ENCODE results near the gene DNAL4. TPM values are rescaled to one million over a fixed set of nuclear protein-coding genes. Genes with fewer than 3 reads are reported as not detected.

Gene DNAL4
- total and polyA plus RNA-seq, 10 of the 15 experiments (the other 5 are each of a cell fraction or from before 2014, with no cell fraction given): 0.35 to 8.5 (median 6.3) TPM; not detected in 1

GRCh38 chr22:38761202-38762162 lies 32.5 kb downstream of the DNAL4 start:
- WGBS (ENCODE audit: insufficient coverage, insufficient replicate concordance, low lambda C conversion rate, missing lambda C conversion rate): 41% methylated on average over 20 of the region's 20 CpGs
- Histone ChIP-seq H3K9ac (ENCODE audit: control insufficient read depth, insufficient read depth, low read length) (no peak overlapping the region), H3K9me3 (replicated peaks; ENCODE audit: control insufficient read depth, insufficient read depth, low read length) (no peaks in the 10 kb centered on the region), H3K79me2 (ENCODE audit: control insufficient read depth, insufficient read depth, low read length) (peaks cover 7% of the 10 kb centered on the region), H4K20me1 (ENCODE audit: control insufficient read depth, insufficient read depth) (no peaks in the 10 kb centered on the region), H3K27ac (ENCODE audit: control insufficient read depth, insufficient read depth) (no peak overlapping the region), H2AFZ (ENCODE audit: control insufficient read depth, low read depth, low read length) (no peak overlapping the region), H3K36me3 (ENCODE audit: control insufficient read depth in 2 of 2, insufficient read depth in 2 of 2, low read length in 1 of 2) (no peaks in the 10 kb centered on the region), H3K4me1 (ENCODE audit: control insufficient read depth, insufficient read depth, low read length) (peaks cover 25% of the 10 kb centered on the region), H3K4me2 (ENCODE audit: control insufficient read depth, insufficient read depth) (no peak overlapping the region), H3K27me3 (replicated peaks in 1 of 2; ENCODE audit: control insufficient read depth in 2 of 2, insufficient read depth in 2 of 2, low read length in 1 of 2) (no peaks in the 10 kb centered on the region; a peak in 1 of 4 replicates), H3K4me3 (no peak overlapping the region)
- RAD21 ChIA-PET (ENCODE audit: unreplicated experiment): no interaction called here
- CTCF ChIA-PET: interaction anchor here (2.2 kb wide), 1 partner anchor 29 kb away, joined by 6 read pairs; no protein-coding TSS in a partner anchor
- TF ChIP-seq POU2F2 (IDR thresholded peaks at IDR 0.05; ENCODE audit: borderline replicate concordance, low read depth, low read length): no peak; the same call in 2 of the 3 replicates
- peak; percentile 57 for TF ChIP-seq PBX3 (IDR thresholded peaks at IDR 0.05; ENCODE audit: insufficient replicate concordance, low read depth, low read length)
- no peak for TF ChIP-seq ATF2 (IDR thresholded peaks at IDR 0.05; ENCODE audit: low read length)
- TF ChIP-seq POLR2AphosphoS5 (IDR thresholded peaks at IDR 0.05; ENCODE audit: low read length): no peak
- TF ChIP-seq HDGF (IDR thresholded peaks at IDR 0.05): no peak
- peak; percentile 97 for TF ChIP-seq BCL3 (IDR thresholded peaks at IDR 0.05; ENCODE audit: borderline replicate concordance, insufficient read depth, low read depth, low read length, poor library complexity, severe bottlenecking)
- peak; percentile 41; the same call in 1 of the 2 replicates for TF ChIP-seq NFIC (IDR thresholded peaks at IDR 0.05; ENCODE audit: low read depth, low read length)
- TF ChIP-seq IKZF1 (conservative IDR thresholded peaks at IDR 0.05): peak; percentile 19; the same call in 1 of the 2 replicates
- POLR2A ChIA-PET: interaction anchor here (0.5 kb wide), 1 partner anchor 12 kb away, joined by 4 read pairs; no protein-coding TSS in a partner anchor
- ATAC-seq: peak; percentile 11; the same call in 2 of the 3 replicates
- peak; percentile 86 for FAIRE-seq
- in situ Hi-C loops (cut with MboI) (loop anchor here (10.0 kb wide), 1 partner anchor 363 kb away; no protein-coding TSS in a partner anchor), intact Hi-C loops (cut with micrococcal nuclease; ENCODE audit: unreplicated experiment) (loop anchor here (10.0 kb wide), 2 partner anchors 363 to 553 kb away; partner anchors contain the start of gene RPL3)
- no peak for DNase-seq (ENCODE audit: low read depth, low spot score)
- BruUV-seq (replicated peaks): no TSS peak
- SMC1A ChIA-PET (ENCODE audit: uncharacterized antibody, unreplicated experiment): no interaction called here
